MM.1S (cell line): ENCODE measurements around the gene ONECUT1.

ENCODE experiments used
- DNase-seq: peaks from one replicate; pipeline ENCODE4 v3.0.0-alpha.2; 2015
- H2AFZ ChIP-seq: fragments of 300-600 bp; sonication (generic); 2 replicates; pipeline ENCODE4 v1.6.0; 2016; ENCODE audit warnings: antibody characterized with exemption, low read length
- H3F3A ChIP-seq: fragments of 300-600 bp; sonication (generic); 2 replicates; pipeline ENCODE4 v1.6.1; 2016; ENCODE audit warnings: mild to moderate bottlenecking, antibody characterized with exemption, low read length, moderate library complexity, mixed read lengths; ENCODE audit not compliant: insufficient read depth
- H3K27ac ChIP-seq: fragments of 300-600 bp; sonication (generic); 2 replicates; pipeline ENCODE4 v1.5.1; 2016; ENCODE audit warnings: mild to moderate bottlenecking, low read length
- H3K27me3 ChIP-seq: fragments of 300-600 bp; sonication (generic); replicated peaks from 2 replicates; pipeline ENCODE4 v1.6.0; 2016; ENCODE audit warnings: low read length; ENCODE audit not compliant: insufficient read depth
- H3K36me3 ChIP-seq: fragments of 300-600 bp; sonication (generic); replicated peaks from 2 replicates; pipeline ENCODE4 v1.6.1; 2016; ENCODE audit warnings: mild to moderate bottlenecking, low read length, mixed read lengths; ENCODE audit not compliant: insufficient read depth
- H3K4me1 ChIP-seq: fragments of 300-600 bp; sonication (generic); 2 replicates; pipeline ENCODE4 v1.6.1; 2016; ENCODE audit warnings: low read length, mixed read lengths
- H3K4me2 ChIP-seq: fragments of 300-600 bp; sonication (generic); 2 replicates; pipeline ENCODE4 v1.6.0; 2016; ENCODE audit warnings: low read depth, low read length
- H3K4me3 ChIP-seq: fragments of 300-600 bp; sonication (generic); 2 replicates; pipeline ENCODE4 v1.5.1; 2016; ENCODE audit warnings: low read length, mixed read lengths
- H3K79me2 ChIP-seq: fragments of 300-600 bp; sonication (generic); 2 replicates; pipeline ENCODE4 v1.6.1; 2016; ENCODE audit warnings: mixed run types, low read length, mixed read lengths
- H3K9ac ChIP-seq: fragments of 300-600 bp; sonication (generic); 2 replicates; pipeline ENCODE4 v1.6.1; 2016; ENCODE audit warnings: low read length, mixed read lengths
- H3K9me2 ChIP-seq: fragments of 300-600 bp; sonication (generic); replicated peaks from 2 replicates; pipeline ENCODE4 v1.6.1; 2016; ENCODE audit warnings: mild to moderate bottlenecking, low read length, mixed read lengths; ENCODE audit not compliant: insufficient read depth
- H3K9me3 ChIP-seq: fragments of 300-600 bp; sonication (generic); replicated peaks from 2 replicates; pipeline ENCODE4 v1.6.1; 2016; ENCODE audit warnings: mild to moderate bottlenecking, low read length, mixed read lengths; ENCODE audit not compliant: insufficient read depth
- H4K20me1 ChIP-seq: fragments of 300-600 bp; sonication (generic); 2 replicates; pipeline ENCODE4 v1.6.1; 2016; ENCODE audit warnings: mild to moderate bottlenecking, low read length, moderate library complexity, mixed read lengths; ENCODE audit not compliant: insufficient read depth
- EZH2 ChIP-seq: fragments of 300-600 bp; sonication (generic); optimal IDR thresholded peaks from 2 replicates; pipeline ENCODE3; 2017; ENCODE audit warnings: low read depth, mild to moderate bottlenecking, antibody characterized with exemption, low read length, mixed read lengths
- EZH2phosphoT487 ChIP-seq: fragments of 300-600 bp; sonication (generic); IDR thresholded peaks from 2 replicates; pipeline ENCODE4 v1.6.1; 2018; ENCODE audit warnings: antibody characterized with exemption, low read length
- TF ChIP-seq, protein P1 (sequence below): fragments of 300-600 bp; sonication (generic); IDR thresholded peaks from 2 replicates; pipeline ENCODE4 v1.5.1; 2016; ENCODE audit warnings: antibody characterized with exemption, low read length, mixed read lengths

The ONECUT1 gene

DNA sequence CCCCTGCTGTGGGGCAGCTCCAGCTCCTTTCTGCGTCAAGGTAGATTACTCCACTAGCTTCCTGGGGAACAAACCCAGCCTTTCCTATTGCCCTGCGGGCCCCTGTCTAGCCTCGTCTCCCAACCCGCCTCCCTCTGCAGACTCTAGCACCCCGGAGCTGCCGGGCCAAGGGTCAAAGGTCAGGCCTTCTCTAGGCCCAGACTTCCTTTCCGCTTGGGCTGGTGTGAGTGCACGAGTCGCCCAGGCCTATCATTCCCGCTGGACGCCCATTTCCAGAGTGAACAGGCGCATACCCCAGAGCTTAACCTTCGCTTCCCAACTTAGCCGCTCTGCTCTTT, 11.6 kb upstream of the ONECUT1 start:
- H3K9me3 ChIP-seq, result no peaks in the 10 kb centered on the region
- TF ChIP-seq EZH2phosphoT487 (no peak), EZH2 (no peak)
- TF ChIP-seq, protein P1, sequence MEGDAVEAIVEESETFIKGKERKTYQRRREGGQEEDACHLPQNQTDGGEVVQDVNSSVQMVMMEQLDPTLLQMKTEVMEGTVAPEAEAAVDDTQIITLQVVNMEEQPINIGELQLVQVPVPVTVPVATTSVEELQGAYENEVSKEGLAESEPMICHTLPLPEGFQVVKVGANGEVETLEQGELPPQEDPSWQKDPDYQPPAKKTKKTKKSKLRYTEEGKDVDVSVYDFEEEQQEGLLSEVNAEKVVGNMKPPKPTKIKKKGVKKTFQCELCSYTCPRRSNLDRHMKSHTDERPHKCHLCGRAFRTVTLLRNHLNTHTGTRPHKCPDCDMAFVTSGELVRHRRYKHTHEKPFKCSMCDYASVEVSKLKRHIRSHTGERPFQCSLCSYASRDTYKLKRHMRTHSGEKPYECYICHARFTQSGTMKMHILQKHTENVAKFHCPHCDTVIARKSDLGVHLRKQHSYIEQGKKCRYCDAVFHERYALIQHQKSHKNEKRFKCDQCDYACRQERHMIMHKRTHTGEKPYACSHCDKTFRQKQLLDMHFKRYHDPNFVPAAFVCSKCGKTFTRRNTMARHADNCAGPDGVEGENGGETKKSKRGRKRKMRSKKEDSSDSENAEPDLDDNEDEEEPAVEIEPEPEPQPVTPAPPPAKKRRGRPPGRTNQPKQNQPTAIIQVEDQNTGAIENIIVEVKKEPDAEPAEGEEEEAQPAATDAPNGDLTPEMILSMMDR, result no peak
- H3K27ac ChIP-seq, result no peak overlapping the region
- H3K9me2 ChIP-seq, result no peaks in the 10 kb centered on the region
- H3K4me1 ChIP-seq, result no peaks in the 10 kb centered on the region
- H2AFZ ChIP-seq, result no peak overlapping the region
- no peaks in the 10 kb centered on the region for H4K20me1 ChIP-seq
- no peak for DNase-seq
- peaks cover 58% of the 10 kb centered on the region for H3K27me3 ChIP-seq
- H3K4me3 ChIP-seq, result no peak overlapping the region
- H3K4me2 ChIP-seq, result no peak overlapping the region
- H3F3A ChIP-seq, result 0 out of 2 replicates have a peak, but pooled peaks cover 4% of the 10 kb centered on the region
- no peaks in the 10 kb centered on the region for H3K79me2 ChIP-seq
- H3K9ac ChIP-seq, result no peak overlapping the region
- H3K36me3 ChIP-seq, result no peaks in the 10 kb centered on the region

DNA sequence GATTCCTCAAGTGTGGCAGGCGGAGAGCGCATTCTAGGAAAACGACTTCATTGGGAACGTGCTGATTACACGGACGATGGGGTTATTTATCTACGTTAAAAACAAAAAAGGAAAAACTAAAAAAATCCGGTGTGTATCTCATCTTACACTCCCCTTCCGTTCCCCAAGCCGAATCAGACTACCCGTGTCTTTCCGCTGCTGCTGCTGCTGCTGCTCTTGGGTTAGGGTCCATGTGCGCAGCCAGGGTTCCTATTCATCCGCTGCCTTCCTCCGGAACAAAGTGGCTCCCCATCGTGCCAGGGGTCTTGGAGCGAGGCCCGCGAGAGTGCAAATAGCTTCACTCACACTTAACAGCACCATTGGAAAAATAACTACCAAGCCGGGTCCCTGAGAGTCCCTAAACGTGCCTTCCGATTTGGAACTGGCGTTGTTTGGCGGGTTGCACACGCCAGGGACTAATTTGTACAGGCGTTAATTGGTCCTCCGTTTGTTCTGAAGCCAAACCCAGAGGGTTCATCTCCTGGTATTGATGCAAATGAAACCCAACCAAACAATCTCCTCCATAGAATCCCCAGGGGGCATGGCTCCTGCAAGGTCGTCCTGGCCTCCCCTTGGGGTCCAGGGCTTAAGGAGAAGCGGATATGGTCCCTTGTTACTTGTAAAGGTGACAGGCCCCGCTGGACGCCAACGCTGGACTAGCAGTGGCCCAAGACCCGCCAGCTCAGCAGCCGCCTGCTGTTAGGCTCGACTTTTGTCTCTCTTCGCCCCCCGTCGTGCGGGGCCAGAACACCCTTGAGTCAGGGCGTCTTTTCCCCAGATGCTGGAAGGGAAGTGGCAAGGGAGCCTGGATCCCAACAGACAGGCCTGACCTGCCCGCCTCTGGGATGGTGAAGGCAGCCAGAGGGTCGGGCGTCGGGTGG, 11.0 kb upstream of the ONECUT1 start:
- Histone ChIP-seq H3K4me2 (no peak overlapping the region), H3K36me3 (no peaks in the 10 kb centered on the region), H4K20me1 (no peaks in the 10 kb centered on the region), H3F3A (0 out of 2 replicates have a peak, but pooled peaks cover 4% of the 10 kb centered on the region), H3K9me3 (no peaks in the 10 kb centered on the region), H3K9me2 (no peaks in the 10 kb centered on the region), H3K4me1 (no peaks in the 10 kb centered on the region), H2AFZ (no peak overlapping the region), H3K4me3 (no peak overlapping the region), H3K79me2 (no peaks in the 10 kb centered on the region), H3K9ac (no peak overlapping the region), H3K27me3 (peaks cover 65% of the 10 kb centered on the region), H3K27ac (no peak overlapping the region)
- TF ChIP-seq, protein P1, result no peak
- TF ChIP-seq EZH2 (no peak), EZH2phosphoT487 (no peak)
- DNase-seq, result no peak

DNA sequence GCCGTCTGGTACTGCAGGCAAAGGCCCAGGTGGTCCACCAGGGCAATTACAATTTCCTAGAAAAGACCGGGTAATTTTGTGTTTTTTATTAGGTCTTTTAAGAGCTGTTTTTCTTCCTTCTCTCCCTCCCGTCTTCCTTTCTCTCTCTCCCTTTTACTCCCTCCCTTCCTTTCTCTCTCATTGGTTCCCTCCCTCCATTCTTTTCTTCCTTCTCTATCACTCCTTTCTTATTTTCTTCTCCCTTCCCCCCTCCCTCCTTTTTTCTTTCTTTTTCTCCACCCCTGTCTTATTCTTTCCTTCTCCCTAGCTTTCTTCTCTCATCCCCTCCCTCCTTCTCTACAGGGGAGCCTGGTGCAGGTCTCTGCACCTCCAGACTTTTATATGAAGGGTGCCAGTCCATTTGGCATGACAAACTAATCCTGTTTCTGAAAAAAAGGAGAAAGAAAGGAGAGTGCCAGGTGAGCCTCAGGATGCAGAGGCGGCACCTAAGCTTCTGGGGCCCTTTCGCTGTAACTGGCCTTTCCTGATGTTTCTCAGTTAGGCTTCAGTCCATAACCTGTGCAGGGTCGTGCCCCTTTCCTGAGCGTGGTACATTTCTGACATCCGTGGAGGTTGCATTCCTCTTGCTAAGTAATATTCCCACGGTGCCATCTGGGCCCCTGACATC, 9.1 kb upstream of the ONECUT1 start:
- no peaks in the 10 kb centered on the region for H3K79me2 ChIP-seq
- no peaks in the 10 kb centered on the region for H3K9me2 ChIP-seq
- H3K4me2 ChIP-seq, result no peak overlapping the region
- TF ChIP-seq EZH2 (no peak), EZH2phosphoT487 (no peak)
- TF ChIP-seq, protein P1, result no peak
- no peak overlapping the region for H3K9ac ChIP-seq
- 0 out of 2 replicates have a peak, but pooled peaks cover 4% of the 10 kb centered on the region for H3F3A ChIP-seq
- no peaks in the 10 kb centered on the region for H4K20me1 ChIP-seq
- H3K36me3 ChIP-seq, result no peaks in the 10 kb centered on the region
- H2AFZ ChIP-seq, result no peak overlapping the region
- H3K9me3 ChIP-seq, result no peaks in the 10 kb centered on the region
- H3K27me3 ChIP-seq, result peaks cover 83% of the 10 kb centered on the region
- no peak overlapping the region for H3K4me3 ChIP-seq
- H3K27ac ChIP-seq, result no peak overlapping the region
- no peaks in the 10 kb centered on the region for H3K4me1 ChIP-seq
- DNase-seq, result no peak
